GM18498 (cell line): ENCODE results near the gene SLC6A9.

ENCODE experiments used
- ATAC-seq: cut with Tn5 transposase; IDR thresholded peaks from one replicate; pipeline ENCODE4 v1.9.1; 2021; ENCODE audit warnings: mild to moderate bottlenecking, moderate library complexity; ENCODE audit not compliant: unreplicated experiment

The SLC6A9 gene

GRCh38 chr1:43973981-43974442 is 57.2 kb downstream of the SLC6A9 start:
- no peak for ATAC-seq

- no peak for ATAC-seq
These were observed 59.8 kb downstream of the SLC6A9 start for GRCh38 chr1:43971336-43971980.

DNA sequence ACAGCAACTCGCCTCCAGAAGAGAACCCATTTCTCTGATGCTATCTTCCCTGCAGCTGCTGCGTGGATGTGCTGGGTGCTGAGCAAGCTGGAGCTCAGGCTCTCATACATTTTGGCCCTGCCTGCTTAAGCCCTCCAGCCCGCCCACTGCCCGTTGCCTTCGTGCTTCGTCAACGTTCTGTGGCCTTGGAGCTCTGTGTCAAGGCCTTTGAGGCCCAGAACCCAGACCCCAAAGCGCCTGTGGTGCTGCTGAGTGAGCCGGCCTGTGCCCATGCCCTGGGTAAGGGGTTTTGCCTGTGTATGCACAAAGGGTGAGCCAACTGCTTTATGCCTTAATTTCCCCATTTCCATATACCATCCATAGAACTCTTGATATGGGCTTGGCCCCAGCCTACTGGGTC is 60.4 kb downstream of the SLC6A9 start:
- ATAC-seq: no peak

DNA sequence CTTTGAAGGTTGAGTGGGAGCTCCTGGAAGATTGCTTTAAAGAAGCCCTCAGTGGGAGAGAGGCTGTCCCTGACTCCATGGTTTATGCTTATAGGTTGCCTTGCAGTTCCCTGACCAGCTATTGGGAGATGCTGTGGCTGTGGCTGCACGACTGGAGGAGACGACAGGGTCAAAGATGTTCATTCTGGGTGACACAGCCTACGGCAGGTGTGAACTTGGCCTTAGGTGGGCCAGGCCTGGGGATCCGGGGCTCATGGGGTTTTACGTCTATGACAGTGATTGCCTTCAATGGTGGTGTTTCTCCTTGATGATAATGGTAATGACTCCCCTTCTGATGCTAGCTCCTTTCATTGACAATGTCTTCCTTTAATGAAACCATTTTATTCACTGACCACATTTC is 60.8 kb downstream of the SLC6A9 start:
- no peak for ATAC-seq

DNA sequence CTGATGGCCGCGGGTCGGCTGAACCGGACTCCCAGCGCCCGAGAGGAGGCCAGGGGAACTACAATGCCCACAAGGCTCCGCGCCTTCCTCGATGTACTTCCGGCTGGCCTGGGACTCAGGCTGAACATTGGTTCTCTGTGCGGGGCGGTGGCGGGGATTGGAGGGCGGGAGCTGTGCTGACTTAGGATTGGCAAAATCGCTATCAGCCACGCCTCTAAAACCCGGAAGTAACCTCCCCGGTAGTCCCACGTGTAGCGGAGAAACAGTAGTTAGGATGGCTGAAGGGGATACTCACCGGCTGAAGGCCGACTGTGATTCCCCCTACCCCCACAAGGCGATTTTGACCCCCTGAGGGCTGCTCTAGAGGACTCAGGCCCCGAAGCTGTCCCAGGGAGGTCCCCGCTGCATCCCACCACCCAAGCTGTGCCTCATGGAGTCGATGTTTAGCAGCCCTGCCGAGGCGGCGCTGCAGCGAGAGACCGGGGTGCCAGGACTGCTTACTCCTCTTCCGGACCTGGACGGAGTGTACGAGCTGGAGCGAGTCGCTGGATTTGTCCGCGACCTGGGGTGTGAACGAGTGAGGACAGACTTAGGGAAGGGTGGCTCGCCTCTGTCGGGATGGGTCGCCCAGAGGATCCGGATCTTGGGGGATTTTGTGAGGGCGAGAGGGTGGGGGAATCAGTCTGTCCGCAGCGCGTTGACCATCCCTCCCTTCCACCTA is 61.4 kb downstream of the SLC6A9 start, which contains the start of gene DPH2:
Gene DPH2, plus strand, starts transcription at position 265 of the 721 bp plus-strand sequence. Its CDS starts 166 bp downstream, at position 431.
- peak; percentile 86 for ATAC-seq

DNA sequence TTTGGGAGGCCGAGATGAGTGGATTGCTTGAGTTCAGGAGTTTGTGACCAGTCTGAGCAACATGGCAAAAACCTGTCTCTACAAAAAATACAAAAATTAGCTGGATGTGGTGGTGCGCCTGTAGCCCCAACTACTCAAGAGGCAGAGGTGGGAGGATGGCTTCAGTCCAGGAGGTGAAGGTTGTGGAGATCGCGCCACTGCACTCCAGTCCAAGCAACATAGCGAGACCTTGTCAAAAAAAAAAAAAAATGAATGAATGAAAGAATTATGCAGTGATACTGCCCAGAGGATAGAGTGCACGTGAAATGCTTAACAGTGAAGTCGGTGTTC is 61.9 kb downstream of the SLC6A9 start:
- ATAC-seq: no peak

DNA sequence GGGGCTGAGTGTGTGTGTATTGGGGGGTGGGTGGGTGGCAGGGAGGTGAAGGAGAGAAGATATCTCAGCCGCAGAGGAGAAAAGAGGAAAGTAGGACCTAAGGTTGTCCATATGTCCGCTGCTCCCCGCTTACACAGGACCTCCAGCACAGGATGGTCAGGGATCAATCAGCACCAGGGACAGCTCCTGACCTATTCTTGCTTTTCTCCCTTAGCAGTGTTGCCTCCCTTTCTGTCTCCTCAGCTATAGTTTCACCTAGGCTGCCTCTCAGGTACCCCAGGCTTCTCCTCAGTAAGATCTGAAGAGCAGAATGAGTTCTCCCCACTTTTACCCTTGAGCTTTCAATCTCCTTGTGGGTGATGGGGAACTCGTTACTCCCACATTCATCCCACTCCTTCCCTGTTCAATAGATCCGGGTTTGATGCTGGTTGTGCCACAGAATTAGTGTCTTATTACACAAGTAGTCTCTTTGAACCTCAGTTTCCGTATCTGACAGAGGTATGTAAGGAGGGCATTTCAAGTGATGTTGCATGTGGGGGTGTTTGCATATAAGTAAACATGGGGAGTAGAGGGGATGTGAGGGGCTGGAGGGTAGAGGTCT is 62.8 kb downstream of the SLC6A9 start:
- ATAC-seq: no peak

GRCh38 chr1:43965316-43965715 is 65.9 kb downstream of the SLC6A9 start:
- ATAC-seq: no peak

GRCh38 chr1:43963890-43964289 is 67.4 kb downstream of the SLC6A9 start:
- ATAC-seq: no peak

GRCh38 chr1:43963006-43963405 is 68.3 kb downstream of the SLC6A9 start:
- ATAC-seq: no peak

DNA sequence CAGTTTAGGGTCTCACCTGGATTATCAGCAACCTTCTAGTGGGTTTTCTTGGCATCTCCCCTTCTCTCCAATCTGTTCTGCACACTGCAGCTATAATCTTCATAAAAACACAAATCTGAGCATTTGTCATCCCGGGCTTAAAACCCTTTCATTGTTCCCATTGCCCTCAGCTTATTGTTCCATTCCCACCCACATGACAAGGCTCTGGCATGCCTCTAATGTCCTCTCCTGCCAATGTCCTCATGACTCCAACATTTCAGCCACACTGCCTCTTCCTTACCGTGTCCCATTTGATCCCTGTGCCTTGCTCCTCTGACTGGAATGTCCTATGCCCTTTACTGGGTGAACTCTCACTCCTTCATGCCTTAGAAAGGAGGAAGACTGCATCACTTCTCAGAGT is 68.9 kb downstream of the SLC6A9 start:
- no peak for ATAC-seq

DNA sequence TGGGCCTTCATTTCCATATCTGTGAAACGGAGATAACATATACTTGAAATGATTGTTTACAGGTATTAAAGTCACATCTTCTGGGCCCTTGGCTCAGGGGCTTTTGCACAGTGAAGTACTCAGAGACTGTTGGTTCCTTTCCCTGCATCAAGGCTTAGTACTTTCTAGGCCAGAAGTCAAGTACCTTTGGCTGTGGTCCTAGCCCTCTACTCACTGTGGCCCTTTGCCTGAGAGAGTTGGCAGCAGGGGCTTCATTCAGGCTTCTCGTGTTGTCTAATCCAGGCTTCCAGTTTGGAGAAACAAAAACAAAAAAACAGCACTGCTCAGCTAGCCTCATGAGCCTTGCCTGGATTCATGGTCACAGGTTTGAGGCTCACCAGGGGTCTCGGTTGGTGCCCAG is 69.6 kb downstream of the SLC6A9 start:
- no peak for ATAC-seq

DNA sequence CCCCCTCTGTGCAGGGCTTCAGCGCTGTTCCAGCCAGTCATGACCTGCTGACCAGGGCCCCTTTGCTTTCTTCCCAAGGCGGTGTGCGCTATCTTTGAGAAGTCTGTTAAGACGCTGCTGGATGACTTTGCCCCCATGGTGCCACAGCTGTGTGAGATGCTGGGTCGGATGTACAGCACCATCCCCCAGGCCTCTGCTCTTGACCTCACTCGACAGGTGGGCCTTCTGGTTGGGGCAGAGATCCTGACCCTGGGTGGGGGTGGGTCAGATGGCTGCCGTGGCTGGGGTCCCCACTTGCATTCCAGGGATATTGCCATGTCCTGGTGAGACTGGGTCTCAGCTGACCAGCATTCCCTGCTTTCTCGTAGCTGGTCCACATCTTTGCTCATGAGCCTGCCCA is 70.5 kb downstream of the SLC6A9 start:
- no peak for ATAC-seq

DNA sequence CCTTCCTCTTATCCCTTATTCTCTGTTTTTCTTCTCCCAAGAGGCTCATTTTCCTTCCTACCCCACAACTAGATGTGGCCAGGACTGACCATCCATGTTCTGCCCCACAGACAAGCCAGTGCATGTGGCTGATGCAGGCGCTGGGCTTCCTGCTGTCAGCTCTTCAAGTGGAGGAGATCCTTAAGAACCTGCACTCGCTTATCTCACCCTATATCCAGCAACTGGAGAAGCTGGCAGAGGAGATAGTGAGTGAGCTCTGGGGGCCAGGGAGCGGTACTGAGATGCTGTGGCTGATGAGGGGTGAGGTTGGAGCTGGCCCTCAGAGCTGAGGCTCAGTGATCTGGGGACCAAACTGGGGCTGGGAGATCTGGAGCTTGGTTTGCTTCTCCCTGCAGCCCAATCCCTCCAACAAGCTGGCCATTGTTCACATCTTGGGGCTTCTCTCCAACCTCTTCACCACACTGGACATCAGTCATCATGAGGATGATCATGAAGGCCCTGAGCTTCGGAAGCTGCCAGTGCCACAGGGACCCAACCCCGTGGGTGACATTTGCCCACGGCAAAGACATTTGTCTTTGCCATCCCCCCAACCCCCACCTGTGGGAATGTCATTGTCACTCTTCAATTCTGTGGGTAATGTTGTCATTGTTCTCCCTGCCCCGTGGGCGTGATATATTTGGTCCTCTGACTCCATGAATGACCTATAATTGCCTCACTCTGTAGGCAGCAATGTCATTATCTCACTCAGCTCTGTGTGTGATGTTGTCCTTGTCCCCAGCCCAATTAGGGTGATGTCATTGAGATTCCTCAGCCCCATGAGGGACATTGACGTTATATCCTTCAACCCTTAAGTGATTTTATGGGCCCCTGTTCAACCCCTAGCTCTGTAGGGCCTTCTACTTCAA is 72.7 kb downstream of the SLC6A9 start:
- no peak for ATAC-seq

- ATAC-seq: no peak
These were observed 73.7 kb downstream of the SLC6A9 start for GRCh38 chr1:43957407-43958040.

DNA sequence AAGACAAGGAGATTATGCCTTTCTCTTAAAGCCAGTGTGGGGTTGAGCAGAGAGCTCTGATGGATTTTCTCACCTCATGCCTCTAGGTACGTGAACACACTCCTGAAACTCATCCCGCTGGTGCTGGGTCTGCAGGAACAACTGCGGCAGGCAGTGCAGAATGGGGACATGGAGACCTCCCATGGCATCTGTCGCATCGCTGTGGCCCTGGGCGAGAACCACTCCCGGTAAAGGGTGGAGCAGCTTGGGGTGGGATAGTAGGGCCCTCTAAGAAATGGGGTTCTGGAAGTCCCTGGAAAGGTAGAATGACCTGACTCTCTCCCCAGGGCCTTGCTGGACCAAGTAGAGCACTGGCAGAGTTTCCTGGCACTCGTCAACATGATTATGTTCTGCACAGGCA is 75.0 kb downstream of the SLC6A9 start:
- no peak for ATAC-seq

DNA sequence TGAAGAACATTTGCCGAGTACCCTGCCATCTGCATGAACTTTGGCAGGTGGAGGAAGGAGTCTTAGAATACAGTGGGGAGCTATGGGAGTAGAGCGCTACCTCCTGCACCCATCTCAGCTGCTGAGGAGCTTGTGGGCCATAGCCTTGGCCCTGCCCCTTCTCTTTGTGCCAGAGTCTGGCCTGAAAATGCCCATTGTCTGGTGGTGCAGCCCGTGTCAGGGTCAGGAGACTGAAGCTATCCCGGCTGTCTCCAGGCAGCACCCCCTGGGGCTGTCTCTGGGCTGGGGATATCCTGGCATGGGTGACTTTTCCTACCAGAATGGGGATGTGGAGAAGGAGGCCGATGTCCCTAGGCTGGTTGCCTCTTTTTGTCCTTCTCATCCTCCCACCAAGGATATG is 77.2 kb downstream of the SLC6A9 start:
- no peak for ATAC-seq

GRCh38 chr1:43953361-43953760 is 77.9 kb downstream of the SLC6A9 start:
- ATAC-seq: no peak

DNA sequence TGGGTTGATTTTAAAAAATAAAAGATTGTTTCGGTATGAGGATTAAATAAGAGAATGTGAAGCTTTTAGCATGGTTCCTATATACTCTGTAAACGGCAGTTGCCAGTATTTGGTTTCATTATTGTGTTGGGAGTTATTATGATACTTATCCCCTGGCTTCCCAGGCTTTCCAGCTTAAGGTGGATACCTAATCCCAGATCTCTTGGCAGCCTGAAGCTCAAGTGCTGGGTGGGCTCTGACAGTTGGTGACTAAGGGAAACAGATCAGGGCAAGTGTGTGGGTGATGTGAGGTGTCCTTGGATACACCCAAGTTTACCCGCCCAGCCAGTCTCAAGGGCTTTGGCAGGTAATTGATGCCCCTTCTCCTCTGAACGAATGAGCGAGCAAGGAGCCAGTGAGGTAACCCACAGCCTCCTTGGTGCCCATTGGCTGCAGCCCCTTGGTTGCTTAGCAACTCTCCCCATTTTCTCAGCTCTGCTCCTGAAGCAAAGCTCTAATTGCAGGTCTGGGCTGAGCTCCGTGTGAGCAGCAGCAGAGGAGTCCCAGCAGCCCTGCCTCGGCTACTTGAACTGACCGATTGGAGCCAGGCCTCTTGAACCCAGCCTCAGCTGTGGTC is 78.4 kb downstream of the SLC6A9 start:
- ATAC-seq: no peak
